Measurements from ENCODE around the gene FKBP10.

FKBP10 gene

GRCh38 chr17:41806685-41807445 lies 5.9 kb upstream of the FKBP10 start:
- Mint-ChIP-seq H3K9me3 (no peaks in the 10 kb centered on the region), H3K27ac (no peak overlapping the region), H3K36me3 (ENCODE audit: insufficient read depth) (peaks cover 7% of the 10 kb centered on the region), H3K27me3 (no peaks in the 10 kb centered on the region), H3K4me1 (ENCODE audit: low read depth in 2 of 2) (peaks cover 16 to 20% of the 10 kb centered on the region in 2 donors), H3K4me3 (no peak overlapping the region)
- no peak for ATAC-seq (replicated peaks)
- DNase-seq: no peak

- Mint-ChIP-seq H3K9me3 (no peaks in the 10 kb centered on the region), H3K36me3 (ENCODE audit: insufficient read depth) (peaks cover 14% of the 10 kb centered on the region), H3K27me3 (no peaks in the 10 kb centered on the region), H3K27ac (no peak overlapping the region), H3K4me1 (ENCODE audit: low read depth in 2 of 2) (peaks cover 23 to 31% of the 10 kb centered on the region in 2 donors), H3K4me3 (peak overlapping the region; percentile 96 to 98)
- ATAC-seq (replicated peaks) (peak; percentile 46), DNase-seq (no peak)
These were observed 1.9 kb upstream of the FKBP10 start for GRCh38 chr17:41810659-41811548.

GRCh38 chr17:41811549-41812380 lies 1.0 kb upstream of the FKBP10 start, which contains the start of gene P3H4:
TSS of gene P3H4 (minus strand) at chr17:41811949. CDS start at chr17:41811915, 34 bp downstream.
- peaks cover 14% of the 10 kb centered on the region for H3K36me3 Mint-ChIP-seq (ENCODE audit: insufficient read depth)
- peaks cover 23 to 31% of the 10 kb centered on the region in 2 donors for H3K4me1 Mint-ChIP-seq (ENCODE audit: low read depth in 2 of 2)
- no peaks in the 10 kb centered on the region for H3K9me3 Mint-ChIP-seq
- H3K27ac Mint-ChIP-seq: peak within 1 kb of the TSS; percentile 69 to 75
- peak; percentile 90 for ATAC-seq (replicated peaks)
- H3K4me3 Mint-ChIP-seq: peak within 1 kb of the TSS; percentile 96 to 98
- peak; percentile 65 to 82 (median 71) for DNase-seq
- no peaks in the 10 kb centered on the region for H3K27me3 Mint-ChIP-seq

- peak overlapping the region; percentile 96 to 98 for H3K4me3 Mint-ChIP-seq
These were observed 412 bp downstream of the FKBP10 start for GRCh38 chr17:41813152-41813680.

GRCh38 chr17:41813699-41814124 lies 908 bp downstream of the FKBP10 start:
- Mint-ChIP-seq H3K4me1 (ENCODE audit: low read depth in 2 of 2) (peaks cover 23 to 29% of the 10 kb centered on the region in 2 donors), H3K36me3 (ENCODE audit: insufficient read depth) (peaks cover 11% of the 10 kb centered on the region), H3K27me3 (peaks cover 8 to 9% of the 10 kb centered on the region in 2 donors), H3K27ac (no peak overlapping the region), H3K4me3 (peak overlapping the region; percentile 96 to 98), H3K9me3 (no peaks in the 10 kb centered on the region)
- ATAC-seq (replicated peaks) (no peak), DNase-seq (no peak)

More at GRCh38 chr17:41813152-41813680, 412 bp downstream of the FKBP10 start:
- H3K27ac Mint-ChIP-seq: no peak overlapping the region
- DNase-seq (no peak), ATAC-seq (replicated peaks) (no peak)
- peaks cover 23 to 30% of the 10 kb centered on the region in 2 donors for H3K4me1 Mint-ChIP-seq (ENCODE audit: low read depth in 2 of 2)
- peaks cover 4 to 5% of the 10 kb centered on the region in 2 donors for H3K27me3 Mint-ChIP-seq
- H3K9me3 Mint-ChIP-seq: no peaks in the 10 kb centered on the region
- peaks cover 11% of the 10 kb centered on the region for H3K36me3 Mint-ChIP-seq (ENCODE audit: insufficient read depth)

- Mint-ChIP-seq H3K27ac (no peak overlapping the region), H3K36me3 (ENCODE audit: insufficient read depth) (peaks cover 10% of the 10 kb centered on the region), H3K4me3 (peak overlapping the region; percentile 57 to 98), H3K27me3 (peaks cover 8 to 10% of the 10 kb centered on the region in 2 donors), H3K9me3 (no peaks in the 10 kb centered on the region), H3K4me1 (ENCODE audit: low read depth in 2 of 2) (peaks cover 22 to 29% of the 10 kb centered on the region in 2 donors)
- DNase-seq: no peak
- ATAC-seq (replicated peaks): no peak
These were observed 1.4 kb downstream of the FKBP10 start for GRCh38 chr17:41814195-41814594.

GRCh38 chr17:41816637-41817320 lies 4.0 kb downstream of the FKBP10 start:
- H3K36me3 Mint-ChIP-seq (ENCODE audit: insufficient read depth): peaks cover 7% of the 10 kb centered on the region
- peaks cover 7 to 14% of the 10 kb centered on the region in 2 donors for H3K4me1 Mint-ChIP-seq (ENCODE audit: low read depth in 2 of 2)
- no peak for ATAC-seq (replicated peaks)
- DNase-seq: no peak
- peaks cover 8 to 20% of the 10 kb centered on the region in 2 donors for H3K27me3 Mint-ChIP-seq
- no peaks in the 10 kb centered on the region for H3K9me3 Mint-ChIP-seq
- no peak overlapping the region for H3K4me3 Mint-ChIP-seq
- H3K27ac Mint-ChIP-seq: no peak overlapping the region

GRCh38 chr17:41818024-41818423 lies 5.2 kb downstream of the FKBP10 start:
- peaks cover 0 to 5% of the 10 kb centered on the region in 2 donors for H3K4me1 Mint-ChIP-seq (ENCODE audit: low read depth in 2 of 2)
- no peak overlapping the region for H3K4me3 Mint-ChIP-seq
- no peaks in the 10 kb centered on the region for H3K9me3 Mint-ChIP-seq
- no peak overlapping the region for H3K27ac Mint-ChIP-seq
- H3K36me3 Mint-ChIP-seq (ENCODE audit: insufficient read depth): peaks cover 4% of the 10 kb centered on the region
- no peak for DNase-seq
- H3K27me3 Mint-ChIP-seq: peaks cover 8 to 20% of the 10 kb centered on the region in 2 donors
- no peak for ATAC-seq (replicated peaks)

- H3K9me3 Mint-ChIP-seq: no peaks in the 10 kb centered on the region
- no peak for ATAC-seq (replicated peaks)
- peaks cover 11% of the 10 kb centered on the region for H3K36me3 Mint-ChIP-seq (ENCODE audit: insufficient read depth)
- no peaks in the 10 kb centered on the region for H3K4me1 Mint-ChIP-seq (ENCODE audit: low read depth in 2 of 2)
- H3K4me3 Mint-ChIP-seq: no peak overlapping the region
- H3K27me3 Mint-ChIP-seq: peaks cover 8 to 20% of the 10 kb centered on the region in 2 donors
- no peak overlapping the region for H3K27ac Mint-ChIP-seq
- DNase-seq: no peak
These were observed 9.0 kb downstream of the FKBP10 start for GRCh38 chr17:41821776-41822175.

GRCh38 chr17:41822216-41823140 lies 9.7 kb downstream of the FKBP10 start:
- DNase-seq (no peak), ATAC-seq (replicated peaks) (no peak)
- Mint-ChIP-seq H3K4me1 (ENCODE audit: low read depth in 2 of 2) (no peaks in the 10 kb centered on the region), H3K27me3 (peaks cover 8 to 20% of the 10 kb centered on the region in 2 donors), H3K27ac (peak overlapping the region in 1 of 2 donors; percentile 1), H3K4me3 (no peak overlapping the region), H3K9me3 (no peaks in the 10 kb centered on the region), H3K36me3 (ENCODE audit: insufficient read depth) (peaks cover 15% of the 10 kb centered on the region)

GRCh38 chr17:41823141-41823524 lies 10.3 kb downstream of the FKBP10 start:
- ATAC-seq (replicated peaks) (no peak), DNase-seq (no peak)
- Mint-ChIP-seq H3K36me3 (ENCODE audit: insufficient read depth) (peaks cover 15% of the 10 kb centered on the region), H3K4me1 (ENCODE audit: low read depth in 2 of 2) (no peaks in the 10 kb centered on the region), H3K9me3 (no peaks in the 10 kb centered on the region), H3K4me3 (no peak overlapping the region), H3K27me3 (peaks cover 4 to 16% of the 10 kb centered on the region in 2 donors), H3K27ac (peak overlapping the region in 1 of 2 donors; percentile 1)
